ENCODE measurements around the gene MTSS2.
"Not testable (repeated sequence)": the region's sequence is repeated elsewhere in the genome, so short reads cannot be mapped to it uniquely, and the experiment has no call there.

MTSS2 gene

DNA sequence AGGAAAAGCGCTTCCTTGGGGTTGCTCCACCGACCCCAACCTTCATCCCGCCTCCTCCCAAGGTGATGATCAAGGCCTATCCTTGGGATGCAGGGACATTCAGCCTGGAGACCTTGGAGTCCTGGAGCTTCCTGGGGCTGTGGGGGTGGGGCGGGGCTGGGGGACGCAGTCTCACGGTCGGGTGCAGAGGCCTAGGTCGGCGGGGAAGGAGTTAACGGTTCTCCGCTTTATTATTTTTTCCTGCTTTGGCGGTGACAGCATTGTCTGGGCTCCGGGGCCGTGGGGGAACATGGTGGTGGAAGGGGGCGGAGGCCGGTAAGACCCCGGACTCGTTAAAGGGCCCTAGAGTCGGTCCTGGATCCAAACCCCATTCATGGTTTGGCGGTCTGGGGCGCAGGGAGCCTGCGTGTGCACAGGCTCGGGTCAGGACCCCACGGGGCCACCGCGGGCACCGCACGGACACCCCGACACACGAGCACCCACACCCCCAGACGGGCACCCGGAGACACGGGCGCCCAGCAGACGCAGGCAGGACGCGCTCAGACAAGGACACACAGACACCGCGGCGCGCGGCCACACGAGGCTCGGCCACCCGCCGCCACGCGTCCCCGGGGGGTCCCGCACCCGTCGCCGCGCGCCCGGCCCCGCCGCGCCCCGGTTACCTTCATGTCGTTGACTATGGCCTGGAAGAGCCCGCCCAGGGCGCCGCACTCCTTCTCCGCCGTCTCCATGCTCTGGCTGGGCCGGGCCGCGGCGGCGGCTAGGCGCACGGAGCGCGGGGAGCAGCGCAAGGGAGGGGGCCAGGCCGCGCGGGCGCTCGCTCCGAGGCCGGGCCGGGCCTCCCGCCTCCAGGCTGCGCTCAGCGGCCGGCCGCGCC, 554 bp downstream of the MTSS2 start:
- no peak for DNase-seq

DNA sequence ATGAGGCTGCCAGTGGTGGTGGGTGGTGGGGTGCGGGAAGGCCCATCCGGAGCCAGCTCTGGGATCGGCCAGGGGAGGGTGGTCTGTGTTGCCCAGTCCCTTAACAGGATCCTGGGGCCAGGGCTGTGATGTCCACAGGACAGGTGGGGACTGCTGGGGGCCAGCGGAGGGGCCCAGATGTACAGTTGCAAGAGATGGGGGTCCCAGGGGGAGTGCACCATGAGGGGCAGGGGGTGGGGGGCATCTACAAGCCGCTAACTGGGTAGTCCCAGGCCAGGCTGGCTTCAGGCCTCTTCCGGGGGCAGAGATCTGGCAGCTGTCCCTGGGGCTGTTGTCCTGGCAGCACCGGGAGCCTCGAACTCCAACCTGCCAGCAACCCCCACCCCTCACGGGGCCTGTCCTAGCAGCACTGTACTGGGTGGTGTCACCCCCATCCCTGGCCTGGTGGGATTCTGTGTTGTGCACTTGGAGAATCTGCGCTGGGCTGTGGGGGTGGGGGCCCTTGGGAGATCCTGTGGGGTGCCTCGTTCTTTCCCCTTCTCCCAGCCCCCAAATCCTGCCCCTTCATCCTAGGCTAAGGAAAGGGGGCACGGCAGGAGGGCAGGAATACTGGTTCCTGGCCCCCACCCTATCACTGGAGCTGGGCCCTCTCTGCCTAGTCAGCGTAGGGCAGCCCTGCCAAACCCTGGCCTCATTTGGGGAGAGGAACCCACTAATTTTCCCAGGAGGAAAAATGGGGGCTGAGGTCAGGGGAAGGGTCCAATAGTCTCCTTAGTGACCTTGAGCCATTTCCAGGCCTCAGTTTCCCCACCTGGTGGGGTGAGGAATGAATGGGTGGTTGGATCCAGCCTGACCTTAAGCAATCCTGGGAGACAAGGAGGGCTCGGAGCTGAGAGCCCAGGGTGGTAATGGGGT, 1.4 kb downstream of the MTSS2 start:
- DNase-seq = no peak

DNA sequence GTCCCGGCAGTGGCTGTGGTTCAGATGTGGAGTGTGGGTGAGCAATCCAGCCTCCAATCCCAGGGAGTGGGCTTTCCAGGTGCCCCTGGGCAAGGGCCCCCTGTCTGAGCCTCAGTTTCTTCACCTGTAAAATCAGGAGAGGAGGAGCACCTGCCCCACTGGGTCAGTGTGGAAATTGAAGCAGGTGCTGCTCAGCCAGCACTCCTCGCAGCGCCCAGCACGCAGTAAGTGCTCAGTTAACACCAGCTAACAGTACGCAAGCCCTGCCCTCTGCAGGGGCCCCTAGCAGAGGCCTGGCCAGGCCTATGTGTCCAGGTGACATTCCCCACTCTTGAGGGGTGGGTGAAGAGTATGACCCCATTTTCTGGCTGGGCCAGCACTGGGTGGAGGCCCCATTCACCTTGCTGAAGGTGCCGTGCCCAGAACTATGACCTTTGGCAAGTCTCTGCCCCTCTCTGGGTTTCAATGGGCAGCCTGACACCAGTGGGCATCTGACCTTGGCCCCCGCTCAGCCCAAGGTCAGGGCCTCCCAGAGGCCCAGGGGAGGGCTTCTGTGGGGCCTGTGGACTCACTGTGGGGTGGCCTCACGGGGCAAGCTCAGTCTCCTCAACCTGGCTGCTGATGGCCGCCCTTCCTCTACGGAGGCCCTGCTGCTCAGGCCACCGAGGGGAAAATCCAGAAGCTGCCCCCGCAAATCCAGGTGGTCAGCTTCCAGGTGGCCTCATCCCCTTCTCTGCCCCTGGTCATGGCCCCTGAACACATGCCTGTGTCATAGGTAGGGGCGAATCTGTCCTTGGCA, 2.5 kb downstream of the MTSS2 start:
- DNase-seq = no peak

DNA sequence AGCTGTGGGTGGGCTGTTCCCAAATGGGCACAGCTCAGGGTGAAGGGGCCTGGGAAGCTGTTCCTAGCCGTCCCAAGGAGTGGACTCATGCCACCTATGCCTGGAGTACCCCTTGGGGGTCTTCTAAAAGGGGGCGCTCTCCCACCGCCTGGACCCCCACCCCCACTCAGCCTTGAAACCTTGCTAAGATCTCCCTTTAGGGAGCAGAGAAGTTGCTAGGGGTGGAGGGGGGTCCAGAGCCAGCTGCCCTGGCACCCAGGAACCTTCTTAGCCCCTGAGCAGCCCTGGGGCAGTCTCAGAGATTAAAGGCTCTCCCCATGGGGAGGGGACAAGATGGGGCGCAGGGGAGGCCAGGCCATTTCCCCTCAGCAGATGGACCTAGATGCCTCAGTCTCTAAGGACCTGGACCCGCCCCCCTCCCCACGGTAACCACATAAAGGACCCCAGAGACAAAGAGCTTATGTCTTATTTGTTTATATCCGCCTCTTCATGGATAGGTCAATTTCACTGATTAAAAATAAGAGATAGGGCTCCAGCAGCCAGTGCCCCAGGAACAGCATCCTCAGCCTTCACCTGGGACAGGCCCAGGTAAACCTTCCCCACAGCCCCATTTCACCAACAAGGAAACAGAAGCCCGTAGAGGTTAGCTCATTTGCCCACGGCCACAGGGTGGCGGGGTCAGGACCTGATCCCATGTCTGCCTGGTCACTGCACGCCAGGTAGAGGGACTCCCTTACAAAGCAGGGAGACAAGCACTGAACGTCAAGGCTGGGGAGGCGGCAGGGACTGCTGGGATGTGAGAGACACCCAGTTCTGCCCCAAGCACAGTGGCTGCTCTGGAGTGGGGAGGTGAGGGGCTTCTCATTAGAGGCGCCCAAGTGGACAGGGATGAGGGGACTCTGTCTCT, 3.4 kb downstream of the MTSS2 start:
- no peak for DNase-seq

DNA sequence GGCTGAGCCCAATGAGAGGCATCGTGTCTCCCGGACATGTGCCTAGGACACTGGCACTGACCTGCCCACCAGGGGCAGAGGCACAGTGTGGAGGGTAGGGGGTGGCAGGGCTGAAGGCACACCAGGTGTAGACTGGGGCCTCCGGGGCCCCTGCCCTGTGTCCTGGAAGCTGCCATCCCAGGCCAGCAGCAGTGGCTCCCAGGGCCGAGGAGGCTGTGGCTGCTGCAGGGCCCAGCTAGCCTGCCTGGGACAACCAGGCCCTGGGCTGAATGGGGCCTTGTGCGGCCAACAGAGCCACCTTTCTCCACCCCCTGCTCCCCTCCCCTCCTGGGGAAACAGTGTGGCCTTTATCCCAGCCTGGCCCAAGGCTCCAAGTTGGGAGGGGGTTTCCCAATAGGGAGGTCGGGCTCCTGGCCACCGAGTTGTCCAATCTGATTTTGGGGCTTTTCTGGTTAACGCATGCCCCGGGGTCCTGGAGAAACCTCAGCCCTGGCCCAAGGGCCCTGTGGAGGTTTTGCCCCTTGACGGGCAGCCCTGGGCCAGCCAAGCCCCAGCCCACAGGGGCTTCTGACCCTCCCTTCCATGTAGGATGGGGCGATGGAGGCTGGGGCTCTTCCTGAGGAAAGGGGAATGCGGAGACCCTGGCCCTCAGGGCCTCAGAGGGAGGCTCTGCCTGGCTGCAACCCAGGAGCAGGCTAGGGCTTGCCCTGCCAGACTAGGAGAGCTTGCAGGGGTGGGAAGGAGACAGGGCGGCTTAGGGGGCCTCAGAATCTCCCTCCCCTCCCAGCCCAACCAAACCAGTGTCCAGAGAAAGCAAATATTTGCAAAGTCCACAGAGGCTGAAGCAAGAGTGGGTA, 4.2 kb downstream of the MTSS2 start:
- DNase-seq = no peak

DNA sequence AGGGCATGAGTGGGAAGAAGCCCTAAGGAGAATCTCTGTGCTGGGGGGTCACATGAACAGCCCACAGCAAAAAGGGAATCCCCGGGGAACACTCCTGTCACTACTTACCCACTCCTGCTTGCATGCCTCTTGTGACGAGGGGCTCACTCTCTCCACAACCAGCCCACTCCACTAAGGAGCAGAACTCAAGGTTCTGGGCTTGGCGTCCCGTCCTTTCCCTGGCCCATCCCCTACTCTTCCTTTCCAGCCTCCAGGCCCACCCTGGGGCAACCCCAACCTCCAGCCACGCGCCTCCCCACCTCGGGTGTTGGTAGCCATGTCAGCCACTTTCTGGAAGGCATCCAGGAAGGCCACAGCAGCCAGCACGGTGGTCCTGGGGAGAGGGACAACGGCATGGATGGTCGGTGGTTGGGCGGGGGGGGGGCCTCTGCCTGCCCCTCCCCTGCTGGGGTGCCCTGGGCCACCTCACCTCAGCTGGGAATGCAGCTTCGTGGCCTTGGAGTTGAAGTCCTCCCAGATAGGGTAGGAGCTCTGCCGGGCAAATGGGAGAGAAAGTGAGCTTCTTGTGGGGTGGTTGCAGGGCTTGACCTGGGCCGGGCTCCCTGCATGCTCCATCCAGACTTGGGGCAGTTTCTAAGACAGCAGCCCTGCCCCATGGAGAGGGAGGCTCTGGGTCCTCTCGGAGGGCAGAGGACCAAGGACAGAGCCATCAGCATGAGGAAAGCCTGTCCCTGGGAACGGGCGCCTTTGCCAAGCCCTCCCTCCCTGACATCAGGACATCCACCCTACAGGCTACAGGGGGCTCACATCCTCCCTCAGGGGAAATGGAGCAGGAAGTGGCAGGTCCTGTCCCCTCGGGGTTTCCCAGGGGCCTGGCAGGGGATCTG, 5.1 kb downstream of the MTSS2 start:
- DNase-seq = no peak

DNA sequence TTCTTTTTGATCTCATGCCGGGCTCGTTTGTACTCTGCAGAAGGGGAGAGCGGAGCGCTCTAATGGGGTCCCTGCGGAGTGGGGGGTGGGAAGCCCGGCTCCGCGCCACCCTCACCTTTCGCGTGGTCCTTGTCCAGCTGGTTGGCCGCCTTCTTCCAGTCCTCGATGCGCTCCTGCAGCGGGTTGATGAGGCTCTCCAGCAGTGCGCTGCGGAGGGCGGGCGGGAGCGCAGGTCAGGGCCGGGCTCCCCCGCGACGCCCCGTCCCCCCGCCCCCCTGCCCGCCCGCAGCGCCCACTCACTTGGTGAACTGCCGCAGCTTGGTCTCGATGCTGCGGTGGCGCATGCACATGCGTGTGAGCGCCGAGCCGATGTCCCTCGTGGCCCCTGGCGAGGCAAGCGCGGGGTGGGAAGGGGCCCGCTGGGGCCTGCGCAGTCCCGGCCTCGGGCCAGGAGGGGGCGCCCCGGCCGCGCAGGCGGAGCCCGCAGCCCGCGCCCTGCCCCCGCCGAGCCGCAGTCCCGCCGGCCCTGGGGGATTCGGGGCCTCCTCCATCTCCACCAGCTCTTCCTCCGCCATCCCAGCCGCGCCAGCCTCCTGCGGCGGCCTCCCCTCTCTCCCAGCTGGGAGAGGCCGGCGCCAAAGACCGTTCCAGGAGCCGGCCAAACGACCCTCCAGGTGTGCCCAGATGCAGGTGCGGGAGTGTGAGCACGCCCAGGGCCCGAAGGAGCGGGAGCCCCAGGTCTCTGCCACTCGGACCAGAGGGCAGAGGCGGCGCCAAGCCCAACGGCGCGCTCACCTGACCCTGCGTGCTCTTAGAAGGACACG, 6.0 kb downstream of the MTSS2 start:
- no peak for DNase-seq

DNA sequence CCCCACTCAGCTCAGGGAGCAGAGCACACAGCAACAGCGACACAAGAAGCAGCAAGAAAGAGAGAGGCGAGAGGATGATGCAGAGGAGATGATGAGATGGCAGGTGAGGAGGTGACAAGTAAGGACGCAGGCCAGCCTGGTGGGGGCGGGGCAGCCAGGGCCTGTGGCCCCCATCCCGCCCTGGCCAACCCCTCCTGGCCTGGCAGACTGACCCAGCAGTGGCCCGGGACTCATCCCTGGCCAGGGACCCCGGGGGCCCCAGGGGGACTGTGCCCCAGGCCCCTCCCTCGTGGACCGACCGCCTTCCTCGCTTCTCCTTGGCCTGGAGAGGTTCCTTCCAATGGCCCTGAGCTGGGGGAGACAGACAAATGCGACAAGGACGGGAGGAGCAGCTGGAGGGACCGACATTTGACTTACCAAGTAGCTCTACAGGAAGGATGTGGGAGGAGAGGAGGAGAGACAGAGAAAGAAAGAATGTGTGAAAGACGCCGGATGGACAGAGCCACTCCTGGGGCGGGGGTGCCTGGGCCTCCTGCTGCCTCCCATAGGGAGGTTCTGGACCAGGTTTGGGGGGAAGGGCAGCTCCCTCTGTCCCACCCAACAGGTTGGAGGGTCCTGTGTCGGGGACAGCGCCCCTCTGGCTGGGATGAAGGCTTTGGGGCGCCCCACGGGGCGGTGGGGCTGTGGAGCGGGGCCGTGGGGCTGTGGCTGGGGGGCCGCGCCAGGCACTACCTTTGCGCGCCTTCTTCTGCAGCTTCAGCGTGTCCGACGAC, 6.8 kb downstream of the MTSS2 start:
- DNase-seq = no peak

DNA sequence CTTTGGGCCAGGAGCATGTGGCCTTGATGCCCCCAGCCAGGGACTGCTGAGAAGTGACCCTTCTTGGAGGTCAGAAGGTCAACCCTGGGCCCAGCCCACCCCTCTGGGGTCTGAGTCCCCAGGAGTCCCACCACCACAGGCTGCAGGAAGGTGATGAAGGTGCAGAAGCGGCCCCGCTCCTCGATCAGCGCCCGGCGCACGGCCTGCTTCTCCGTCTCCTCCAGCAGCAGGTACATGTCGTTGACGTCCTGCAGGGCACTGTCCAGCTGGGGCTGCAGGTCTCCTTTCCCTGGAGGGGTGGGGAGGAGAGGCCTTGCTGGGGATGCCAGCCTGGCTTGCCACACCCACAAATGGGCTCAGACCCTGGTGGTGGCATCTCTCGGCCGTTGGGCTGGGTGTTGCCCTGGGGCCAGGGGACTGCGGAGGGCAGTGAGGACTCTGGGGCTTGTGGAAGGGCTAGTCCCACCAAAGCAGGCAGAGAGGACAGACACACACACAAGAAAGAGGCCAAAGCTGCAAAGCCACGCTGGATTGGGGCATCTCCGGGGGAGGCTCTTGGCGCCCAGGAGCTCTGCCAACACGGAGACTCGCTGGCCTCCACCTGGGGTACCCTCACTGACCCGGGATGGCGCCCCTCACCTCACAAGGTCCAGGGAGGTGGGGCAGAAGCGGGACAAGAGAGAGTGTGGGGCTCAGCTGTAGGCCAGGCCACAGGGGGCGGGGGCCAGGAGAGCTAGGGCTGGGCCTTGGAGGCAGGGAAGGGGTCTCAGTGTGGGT, 7.5 kb downstream of the MTSS2 start:
- DNase-seq = no peak

DNA sequence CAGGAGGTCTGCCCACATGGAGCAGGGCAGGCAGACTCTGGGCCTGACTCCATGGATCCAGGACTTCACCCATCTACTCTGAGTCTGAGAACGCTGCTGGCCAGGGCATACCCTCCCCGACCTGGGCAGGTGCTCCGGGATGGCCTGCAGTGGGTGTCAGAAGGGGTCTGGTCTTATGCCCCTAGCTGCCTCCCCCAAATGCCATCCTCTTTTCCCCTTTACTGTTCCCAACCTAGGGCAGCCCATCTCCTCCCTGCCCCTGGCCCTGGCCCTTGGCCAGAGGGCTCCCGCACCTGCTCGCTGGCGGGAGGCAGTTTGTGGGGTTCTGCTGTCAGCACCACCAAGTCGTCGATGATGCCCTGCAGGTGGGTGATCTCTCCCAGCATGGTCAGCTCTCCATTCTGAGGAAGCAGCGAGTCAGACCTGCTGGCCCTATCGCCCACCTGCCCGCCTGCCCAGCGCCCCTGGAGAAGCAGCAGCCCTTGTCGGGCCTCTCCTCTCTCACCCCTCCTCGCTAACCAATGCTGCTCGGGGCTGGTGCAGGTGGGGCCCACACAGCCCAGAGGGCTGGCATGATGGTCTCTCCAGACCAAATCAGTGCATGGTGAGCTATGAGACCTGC, 8.2 kb downstream of the MTSS2 start:
- DNase-seq = no peak

DNA sequence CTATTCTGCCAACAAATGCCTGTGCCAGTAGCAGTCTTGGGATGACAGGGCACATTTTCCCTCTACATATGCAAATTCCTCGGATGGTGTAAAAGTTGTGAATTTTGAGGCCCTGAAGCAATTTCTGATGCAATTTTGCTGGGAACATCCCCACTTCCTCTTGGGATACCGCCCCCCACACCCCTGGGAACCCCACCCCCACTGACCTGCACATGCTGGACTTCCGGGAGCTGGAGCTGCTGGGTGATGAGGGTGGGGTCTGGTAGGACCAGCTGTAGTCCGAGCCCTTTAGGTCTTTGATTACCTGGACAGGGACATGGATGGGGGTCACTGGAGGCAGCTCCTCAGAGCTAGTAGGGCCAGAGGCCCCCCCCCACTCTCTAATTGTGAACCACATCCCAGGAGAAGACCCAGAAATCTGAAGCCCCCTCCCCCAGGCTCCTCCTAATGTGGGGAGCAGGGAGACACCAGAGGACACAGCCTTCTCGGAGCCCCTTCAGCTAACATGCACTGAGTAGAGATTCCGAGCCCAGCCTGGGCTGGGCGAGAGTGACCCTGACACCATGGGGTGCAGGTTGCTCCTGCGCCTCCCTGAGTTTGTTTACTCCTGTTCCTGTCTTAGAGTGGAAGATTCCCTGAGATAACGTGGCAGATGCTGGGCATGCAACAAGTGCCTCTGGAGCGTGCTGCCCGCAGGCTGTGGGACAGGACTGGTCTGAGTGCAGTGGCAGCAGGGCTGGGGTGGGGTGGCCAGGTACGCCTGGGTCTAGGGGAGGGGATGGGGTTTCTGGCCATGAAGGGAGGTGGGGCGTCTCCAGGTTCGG, 9.0 kb downstream of the MTSS2 start:
- DNase-seq = no peak

DNA sequence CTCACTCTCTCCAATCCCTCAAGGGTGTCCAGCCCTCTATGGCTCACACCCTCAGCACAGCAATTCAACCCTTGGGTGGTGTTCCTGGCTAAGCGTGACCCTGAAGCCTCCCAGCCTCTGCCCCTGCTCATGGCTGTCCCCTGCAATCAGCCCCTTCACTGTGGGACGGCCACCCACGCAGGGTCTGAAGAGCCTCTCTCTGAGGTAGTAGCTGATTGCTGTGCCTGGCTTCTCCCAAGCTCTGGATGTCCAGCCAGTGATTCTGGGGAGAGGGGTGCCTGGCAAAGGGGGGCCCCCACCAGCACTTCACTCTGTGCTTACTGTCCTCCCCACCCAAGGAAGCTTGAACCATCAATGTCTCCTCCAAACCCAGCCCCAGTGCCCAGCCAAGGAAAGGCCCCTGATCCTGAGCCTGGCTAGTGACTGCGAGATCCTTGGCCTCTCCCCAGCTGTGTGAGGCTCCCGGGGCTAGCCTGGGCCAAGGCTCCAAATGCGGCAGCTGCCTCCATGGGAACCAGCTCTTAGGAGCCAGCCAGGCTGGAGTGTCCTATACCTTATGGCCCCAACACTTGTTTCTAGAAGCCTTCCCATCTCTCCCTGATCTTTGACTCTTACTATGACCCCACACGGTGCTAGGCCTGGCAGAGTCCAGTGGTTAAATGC, 9.9 kb downstream of the MTSS2 start:
- no peak for DNase-seq

DNA sequence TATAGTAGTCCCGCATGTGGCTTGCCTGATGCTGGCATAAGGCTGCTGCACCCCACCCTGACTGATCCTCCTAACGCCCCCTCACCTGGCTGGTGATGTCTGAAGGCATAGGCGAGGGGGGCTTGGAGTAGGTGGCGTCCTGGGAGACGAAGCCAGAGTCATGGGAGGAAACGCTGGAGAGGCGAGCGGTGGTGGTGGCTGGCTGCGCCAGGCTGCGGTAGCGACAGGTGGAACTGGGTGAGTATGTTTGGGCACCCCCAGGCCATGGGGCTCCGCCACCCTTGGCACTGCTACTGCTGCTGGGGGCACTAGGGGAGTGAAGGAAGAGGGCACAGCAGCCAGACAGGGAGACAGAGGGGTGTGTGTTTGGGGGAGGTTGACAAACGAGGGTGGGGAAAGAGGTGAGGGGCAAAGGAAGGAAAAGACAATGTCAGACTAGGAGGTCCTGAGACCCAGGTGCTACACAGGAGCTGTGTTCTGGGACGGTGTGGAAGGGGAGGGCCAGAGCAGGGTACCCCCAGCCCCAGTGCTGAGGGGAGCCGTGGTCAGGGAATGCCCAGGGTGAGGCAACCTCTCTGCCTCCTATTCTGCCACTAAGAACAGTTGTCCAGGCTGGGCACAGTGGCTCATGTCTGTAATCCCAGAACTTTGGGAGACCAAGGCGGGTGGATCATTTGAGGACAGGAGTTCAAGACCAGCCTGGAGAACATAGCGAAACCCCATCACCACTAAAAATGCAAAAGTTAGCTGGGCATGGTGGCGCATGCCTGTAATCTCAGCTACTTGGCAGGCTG, 11.4 kb downstream of the MTSS2 start:
- no peak for DNase-seq

DNA sequence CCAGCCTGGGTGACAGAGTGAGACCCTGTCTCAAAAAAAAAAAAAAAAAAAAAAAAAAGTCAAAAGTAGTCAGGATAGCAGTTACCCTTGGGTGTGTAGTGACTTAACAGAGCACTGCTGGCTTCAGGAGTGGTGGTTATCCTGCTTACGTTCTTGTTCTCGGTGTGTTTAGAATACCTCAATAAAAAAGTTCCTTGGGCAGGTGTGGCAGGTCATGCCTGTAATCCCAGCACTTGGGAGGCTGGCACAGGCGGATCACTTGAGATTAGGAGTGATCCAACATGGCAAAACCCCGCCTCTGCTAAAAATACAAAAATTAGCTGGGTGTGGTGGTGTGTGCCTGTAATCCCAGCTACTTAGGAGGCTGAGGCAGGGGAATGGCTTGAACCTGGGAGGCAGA, 14.9 kb downstream of the MTSS2 start:
- DNase-seq = not testable (repeated sequence)
